Panc1 (cell line): Measurements from ENCODE around the gene RCSD1. TPM values are rescaled to one million over a fixed set of nuclear protein-coding genes. Genes with fewer than 3 reads are reported as not detected.

Source experiments
- ATAC-seq: fragments of 200-7000 bp; cut with Tn5 transposase; 2 replicates; pipeline ENCODE4 v1.9.1; 2020; ENCODE audit warnings: mild to moderate bottlenecking, moderate library complexity
- BruUV-seq: library from RNA; stranded (reverse); fragments of 400-500 nt; replicated peaks from 2 replicates; lab custom pipeline; 2021; lab: Mats Ljungman, UMichigan
- CTCF ChIA-PET: fragments of 300-600 bp; sonication (Branson Sonifier 250); formaldehyde crosslinking; loops from one replicate; lab custom pipeline; 2022; ENCODE audit warnings: antibody characterized with exemption; lab: Charles Lee
- POLR2A ChIA-PET: fragments of 300-600 bp; sonication (Branson Sonifier 250); formaldehyde crosslinking; loops from one replicate; lab custom pipeline; 2022; ENCODE audit warnings: antibody characterized with exemption; lab: Charles Lee
- DNase-seq: peaks from one replicate; pipeline ENCODE4 v3.0.0-alpha.2; 2010; ENCODE audit warnings: low read depth, low spot score
- H3K27ac ChIP-seq: 2 replicates; pipeline ENCODE4 v1.5.1; 2011; ENCODE audit warnings: mild to moderate bottlenecking, low read length, inconsistent platforms
- H3K27me3 ChIP-seq: fragments of 200-500 bp; sonication (Bioruptor generic); 2 replicates; pipeline ENCODE4 v1.6.0; 2014; ENCODE audit warnings: low read length, inconsistent platforms; ENCODE audit not compliant: control insufficient read depth, insufficient read depth
- H3K36me3 ChIP-seq: fragments of 200-500 bp; sonication (Bioruptor generic); 2 replicates; pipeline ENCODE4 v1.5.1; 2014; ENCODE audit warnings: inconsistent platforms, mild to moderate bottlenecking, low read length, moderate library complexity; ENCODE audit not compliant: control insufficient read depth, insufficient read depth
- H3K4me1 ChIP-seq: 2 replicates; pipeline ENCODE4 v1.5.1; 2011; ENCODE audit warnings: inconsistent platforms, mild to moderate bottlenecking, low read length, moderate library complexity; ENCODE audit not compliant: control insufficient read depth, insufficient read depth
- H3K4me3 ChIP-seq, 2 experiments: 2 replicates each; pipeline ENCODE4 v1.5.1; 2011 to 2012; ENCODE audit warnings: low read depth in 2 of 2, low read length in 2 of 2, mild to moderate bottlenecking in 2 of 2, inconsistent platforms in 1 of 2, moderate library complexity in 1 of 2
- H3K9me3 ChIP-seq: fragments of 200-500 bp; sonication (Bioruptor generic); 2 replicates; pipeline ENCODE4 v1.5.1; 2014; ENCODE audit warnings: low read depth, mild to moderate bottlenecking, inconsistent platforms, low read length, moderate library complexity; ENCODE audit not compliant: control insufficient read depth, insufficient read depth
- POLR2AphosphoS5 ChIP-seq: IDR thresholded peaks from 2 replicates; pipeline ENCODE4 v1.6.1; 2012; ENCODE audit warnings: mild to moderate bottlenecking, low read depth, low read length, moderate library complexity
- SIN3A ChIP-seq: IDR thresholded peaks from 2 replicates; pipeline ENCODE4 v1.6.1; 2012; ENCODE audit warnings: low read depth, mild to moderate bottlenecking, low read length, moderate library complexity, borderline replicate concordance; ENCODE audit not compliant: insufficient read depth
- TCF7L2 ChIP-seq: IDR thresholded peaks from 2 replicates; pipeline ENCODE4 v1.6.1; 2011; ENCODE audit warnings: mild to moderate bottlenecking, low read depth, low read length, inconsistent platforms
- in situ Hi-C: cut with HindIII; loops from 2 replicates; pipeline ENCODE4 v1.10.0; 2016; ENCODE audit warnings: low sequenced_read_pairs, low pct_unique_long_range_greater_than_20kb
- intact Hi-C: fragments of 100-400 bp; cut with micrococcal nuclease; formaldehyde crosslinking; loops from one replicate; pipeline ENCODE4 v1.10.0; 2022; ENCODE audit not compliant: unreplicated experiment
- total RNA-seq: library from RNA; stranded (reverse); gene quantifications from one replicate; pipeline ENCODE4 v1.2.1, GENCODE V29; 2021; ENCODE audit not compliant: unreplicated experiment
- TF ChIP-seq, protein P1 (sequence below): fragments of 450-650 bp; IDR thresholded peaks from 2 replicates; pipeline ENCODE4 v1.5.1; 2017; ENCODE audit warnings: mild to moderate bottlenecking
- TF ChIP-seq, protein P2 (sequence below), 2 experiments: IDR thresholded peaks; 2 replicates each; pipeline ENCODE4 v1.6.1; 2011 to 2012; ENCODE audit warnings: low read depth in 2 of 2, control low read depth in 1 of 2, low read length in 1 of 2, mild to moderate bottlenecking in 1 of 2, moderate library complexity in 1 of 2; ENCODE audit not compliant: insufficient read depth in 1 of 2

Gene RCSD1
- total RNA-seq, 1 experiment from 2014 or later: 1.4 TPM

DNA sequence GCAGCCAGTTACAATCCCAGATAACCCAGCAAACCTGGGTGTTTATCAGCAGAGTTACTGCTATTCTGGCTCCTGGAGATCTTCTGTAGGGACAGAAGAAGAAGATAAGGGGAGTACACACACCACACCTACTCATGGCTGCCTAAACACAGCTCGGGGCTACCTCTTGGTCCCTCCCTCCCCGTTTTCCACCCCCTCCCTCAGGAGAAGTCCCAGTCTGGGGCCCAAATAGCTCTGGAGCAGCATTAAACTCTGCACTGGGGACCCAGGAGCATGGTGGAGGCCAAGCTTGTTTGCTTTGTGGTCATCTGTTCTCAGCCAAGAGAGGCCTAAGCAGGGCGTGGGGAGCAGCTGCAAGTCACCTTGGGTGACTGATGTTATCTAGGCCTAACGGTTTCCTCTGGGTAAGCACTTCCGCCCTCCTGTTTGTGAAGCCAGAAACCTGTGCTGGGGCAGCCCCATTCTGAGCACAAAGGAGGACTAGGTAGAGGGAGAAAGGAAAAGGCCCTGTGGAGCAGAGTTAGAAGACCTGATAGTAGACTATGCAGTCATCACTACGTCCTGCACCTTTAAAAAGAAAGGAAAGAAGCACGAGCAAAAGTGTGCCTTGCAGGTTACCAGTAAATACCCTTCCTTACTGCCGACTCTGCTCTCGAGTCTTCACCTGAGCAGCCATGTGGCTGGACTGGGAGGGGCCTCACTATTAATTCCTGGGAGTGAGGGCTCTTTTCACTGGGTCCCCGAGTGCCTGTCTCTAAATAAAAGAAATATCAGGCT lies 2.0 kb upstream of the RCSD1 start:
- TF ChIP-seq, protein P1, sequence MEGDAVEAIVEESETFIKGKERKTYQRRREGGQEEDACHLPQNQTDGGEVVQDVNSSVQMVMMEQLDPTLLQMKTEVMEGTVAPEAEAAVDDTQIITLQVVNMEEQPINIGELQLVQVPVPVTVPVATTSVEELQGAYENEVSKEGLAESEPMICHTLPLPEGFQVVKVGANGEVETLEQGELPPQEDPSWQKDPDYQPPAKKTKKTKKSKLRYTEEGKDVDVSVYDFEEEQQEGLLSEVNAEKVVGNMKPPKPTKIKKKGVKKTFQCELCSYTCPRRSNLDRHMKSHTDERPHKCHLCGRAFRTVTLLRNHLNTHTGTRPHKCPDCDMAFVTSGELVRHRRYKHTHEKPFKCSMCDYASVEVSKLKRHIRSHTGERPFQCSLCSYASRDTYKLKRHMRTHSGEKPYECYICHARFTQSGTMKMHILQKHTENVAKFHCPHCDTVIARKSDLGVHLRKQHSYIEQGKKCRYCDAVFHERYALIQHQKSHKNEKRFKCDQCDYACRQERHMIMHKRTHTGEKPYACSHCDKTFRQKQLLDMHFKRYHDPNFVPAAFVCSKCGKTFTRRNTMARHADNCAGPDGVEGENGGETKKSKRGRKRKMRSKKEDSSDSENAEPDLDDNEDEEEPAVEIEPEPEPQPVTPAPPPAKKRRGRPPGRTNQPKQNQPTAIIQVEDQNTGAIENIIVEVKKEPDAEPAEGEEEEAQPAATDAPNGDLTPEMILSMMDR: no peak
- TF ChIP-seq POLR2AphosphoS5: peak; percentile 69; the same call in 1 of the 2 replicates
- ATAC-seq: peak; percentile 91
- no TSS peak for BruUV-seq
- intact Hi-C loops (no loop called here), in situ Hi-C loops (no loop called here)
- ChIA-PET CTCF (interaction anchor here (0.6 kb wide), 1 partner anchor 29 kb away, joined by 6 read pairs; no protein-coding TSS in a partner anchor), POLR2A (no interaction called here)
- no peak for DNase-seq
- H3K27ac ChIP-seq: peak overlapping the region; percentile 79
- no peaks in the 10 kb centered on the region for H3K36me3 ChIP-seq
- H3K4me1 ChIP-seq: peaks cover 29% of the 10 kb centered on the region
- H3K9me3 ChIP-seq: no peaks in the 10 kb centered on the region
- H3K4me3 ChIP-seq: no peak overlapping the region
- H3K27me3 ChIP-seq: no peaks in the 10 kb centered on the region

DNA sequence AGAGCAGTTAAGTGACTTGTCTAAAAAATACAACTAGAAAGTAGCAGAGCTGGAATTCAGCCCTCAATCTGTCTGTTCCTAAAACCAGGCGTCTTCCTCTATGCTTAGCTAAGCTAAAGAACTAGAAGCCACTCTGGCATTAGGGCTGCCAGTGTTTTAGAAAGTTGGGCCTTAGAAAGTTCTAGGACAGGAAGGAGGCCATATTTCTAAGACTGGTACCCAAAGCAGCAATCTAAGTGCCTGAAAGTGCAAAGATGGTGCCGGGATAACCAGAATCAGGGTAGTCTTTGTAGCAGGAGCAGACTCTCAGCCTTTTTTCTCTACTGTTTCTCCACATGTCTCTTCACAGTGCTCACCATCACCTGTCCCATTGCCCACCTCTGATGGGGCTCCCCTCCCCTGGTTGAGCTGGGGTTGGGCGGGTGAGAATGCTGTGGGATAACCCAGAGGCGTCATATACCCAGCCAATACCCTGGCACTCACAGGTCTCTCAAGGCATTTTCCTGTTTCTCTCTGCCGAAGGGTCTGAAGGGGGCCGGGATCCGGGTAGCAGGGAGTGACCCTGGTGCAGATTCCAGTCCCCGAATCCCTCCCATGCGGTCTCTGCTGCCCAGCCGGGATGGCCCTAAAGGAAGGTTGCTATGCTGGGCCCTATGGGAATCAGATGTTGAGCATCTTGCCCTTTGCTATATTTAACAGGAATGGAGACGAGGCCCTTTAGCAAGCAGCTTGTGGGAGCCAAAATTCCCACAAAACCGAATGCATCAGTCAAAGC lies 1.1 kb upstream of the RCSD1 start:
- no TSS peak for BruUV-seq
- ATAC-seq: no peak; the same call in 1 of the 2 replicates
- intact Hi-C loops (no loop called here), in situ Hi-C loops (no loop called here)
- TF ChIP-seq SIN3A: no peak
- no peak for TF ChIP-seq TCF7L2
- TF ChIP-seq, protein P2, sequence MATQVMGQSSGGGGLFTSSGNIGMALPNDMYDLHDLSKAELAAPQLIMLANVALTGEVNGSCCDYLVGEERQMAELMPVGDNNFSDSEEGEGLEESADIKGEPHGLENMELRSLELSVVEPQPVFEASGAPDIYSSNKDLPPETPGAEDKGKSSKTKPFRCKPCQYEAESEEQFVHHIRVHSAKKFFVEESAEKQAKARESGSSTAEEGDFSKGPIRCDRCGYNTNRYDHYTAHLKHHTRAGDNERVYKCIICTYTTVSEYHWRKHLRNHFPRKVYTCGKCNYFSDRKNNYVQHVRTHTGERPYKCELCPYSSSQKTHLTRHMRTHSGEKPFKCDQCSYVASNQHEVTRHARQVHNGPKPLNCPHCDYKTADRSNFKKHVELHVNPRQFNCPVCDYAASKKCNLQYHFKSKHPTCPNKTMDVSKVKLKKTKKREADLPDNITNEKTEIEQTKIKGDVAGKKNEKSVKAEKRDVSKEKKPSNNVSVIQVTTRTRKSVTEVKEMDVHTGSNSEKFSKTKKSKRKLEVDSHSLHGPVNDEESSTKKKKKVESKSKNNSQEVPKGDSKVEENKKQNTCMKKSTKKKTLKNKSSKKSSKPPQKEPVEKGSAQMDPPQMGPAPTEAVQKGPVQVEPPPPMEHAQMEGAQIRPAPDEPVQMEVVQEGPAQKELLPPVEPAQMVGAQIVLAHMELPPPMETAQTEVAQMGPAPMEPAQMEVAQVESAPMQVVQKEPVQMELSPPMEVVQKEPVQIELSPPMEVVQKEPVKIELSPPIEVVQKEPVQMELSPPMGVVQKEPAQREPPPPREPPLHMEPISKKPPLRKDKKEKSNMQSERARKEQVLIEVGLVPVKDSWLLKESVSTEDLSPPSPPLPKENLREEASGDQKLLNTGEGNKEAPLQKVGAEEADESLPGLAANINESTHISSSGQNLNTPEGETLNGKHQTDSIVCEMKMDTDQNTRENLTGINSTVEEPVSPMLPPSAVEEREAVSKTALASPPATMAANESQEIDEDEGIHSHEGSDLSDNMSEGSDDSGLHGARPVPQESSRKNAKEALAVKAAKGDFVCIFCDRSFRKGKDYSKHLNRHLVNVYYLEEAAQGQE (IDR thresholded peaks at IDR 0.05; ENCODE audit: insufficient read depth in 1 of 2, low read depth in 2 of 2, low read length in 1 of 2): no peak
- TF ChIP-seq POLR2AphosphoS5: no peak
- Histone ChIP-seq H3K9me3 (no peaks in the 10 kb centered on the region), H3K27ac (peak overlapping the region; percentile 79), H3K36me3 (no peaks in the 10 kb centered on the region), H3K27me3 (no peaks in the 10 kb centered on the region), H3K4me1 (peaks cover 29% of the 10 kb centered on the region), H3K4me3 (no peak overlapping the region)
- no peak for DNase-seq
- CTCF ChIA-PET: no interaction called here
- POLR2A ChIA-PET: no interaction called here
